SK-N-SH (cell line): ENCODE measurements around the gene ZIC1. TPM values are rescaled to one million over a fixed set of nuclear protein-coding genes. Genes with fewer than 3 reads are reported as not detected.

Experiments
- CTCF ChIA-PET: fragments of 300-600, 350-600 bp; formaldehyde crosslinking; extraction: SDS; loops from one replicate; lab custom pipeline; 2021; lab: Yijun Ruan, JAX
- POLR2A ChIA-PET: fragments of 350-600 bp; sonication (Branson Sonifier 250); formaldehyde crosslinking; extraction: SDS; loops from one replicate; lab custom pipeline; 2020; ENCODE audit warnings: antibody characterized with exemption, inconsistent platforms; lab: Yijun Ruan, JAX
- DNase-seq: peaks from one replicate; pipeline ENCODE4 v3.0.0; 2012
- H2AFZ ChIP-seq: fragments of 200-600 bp; sonication (generic); 2 replicates; pipeline ENCODE4 v1.8.1; 2016; ENCODE audit warnings: antibody characterized with exemption, mild to moderate bottlenecking, low read depth
- H3F3A ChIP-seq: fragments of 200-600 bp; sonication (generic); replicated peaks from 2 replicates; pipeline ENCODE3; 2016; ENCODE audit warnings: antibody characterized with exemption, mild to moderate bottlenecking; ENCODE audit not compliant: insufficient read depth
- H3K27ac ChIP-seq, 2 experiments: fragments of 200-500 bp in 1 of 2; fragments of 200-600 bp in 1 of 2; sonication (Bioruptor generic) in 1 of 2; sonication (generic), shearing (Covaris generic) in 1 of 2; 2 replicates each; pipeline versions ENCODE4 v1.5.1 to v1.6.1; 2014 to 2016; ENCODE audit warnings: low read depth in 2 of 2, inconsistent platforms in 1 of 2, low read length in 1 of 2, mild to moderate bottlenecking in 1 of 2, mixed read lengths in 1 of 2
- H3K27me3 ChIP-seq: fragments of 200-600 bp; sonication (generic), shearing (Covaris generic); 2 replicates; pipeline ENCODE4 v1.6.1; 2016; ENCODE audit warnings: mixed run types; ENCODE audit not compliant: insufficient read depth
- H3K36me3 ChIP-seq, 2 experiments: fragments of 200-500 bp in 1 of 2; fragments of 200-600 bp in 1 of 2; sonication (Bioruptor generic) in 1 of 2; sonication (generic) in 1 of 2; replicated peaks in 1 of 2; 2 replicates each; pipeline versions ENCODE3 to v1.5.1; 2014 to 2016; ENCODE audit warnings: low read length in 1 of 2, mild to moderate bottlenecking in 1 of 2; ENCODE audit not compliant: insufficient read depth in 2 of 2, control insufficient read depth in 1 of 2
- H3K4me1 ChIP-seq, 2 experiments: fragments of 200-500 bp in 1 of 2; fragments of 200-600 bp in 1 of 2; sonication (Bioruptor generic) in 1 of 2; sonication (generic), shearing (Covaris generic) in 1 of 2; 2 replicates each; pipeline versions ENCODE4 v1.5.1 to v1.6.1; 2014 to 2016; ENCODE audit warnings: low read depth in 1 of 2, low read length in 1 of 2, mixed run types in 1 of 2; ENCODE audit not compliant: insufficient read depth in 2 of 2, control insufficient read depth in 1 of 2
- H3K4me2 ChIP-seq: fragments of 200-600 bp; sonication (generic), shearing (Covaris generic); 2 replicates; pipeline ENCODE4 v1.6.1; 2017; ENCODE audit warnings: mixed run types
- H3K4me3 ChIP-seq, 2 experiments: fragments of 200-500 bp in 1 of 2; fragments of 200-600 bp in 1 of 2; sonication (Bioruptor generic) in 1 of 2; sonication (generic), shearing (Covaris generic) in 1 of 2; 2 replicates each; pipeline versions ENCODE4 v1.5.1 to v1.8.1; 2014 to 2016; ENCODE audit warnings: low read depth in 2 of 2, inconsistent platforms in 1 of 2, low read length in 1 of 2, mild to moderate bottlenecking in 1 of 2, mixed read lengths in 1 of 2, moderate library complexity in 1 of 2
- H3K79me2 ChIP-seq: fragments of 200-600 bp; sonication (generic); 2 replicates; pipeline ENCODE4 v1.8.1; 2017; ENCODE audit warnings: mild to moderate bottlenecking; ENCODE audit not compliant: insufficient read depth
- H3K9ac ChIP-seq: fragments of 200-600 bp; sonication (generic); 2 replicates; pipeline ENCODE4 v1.6.1; 2017; ENCODE audit warnings: mixed run types
- H3K9me2 ChIP-seq: fragments of 200-600 bp; sonication (generic); 2 replicates; pipeline ENCODE4 v1.6.1; 2017; ENCODE audit warnings: mixed run types
- H3K9me3 ChIP-seq: fragments of 200-600 bp; sonication (generic); 2 replicates; pipeline ENCODE4 v1.6.1; 2017; ENCODE audit warnings: mixed run types, mild to moderate bottlenecking, moderate library complexity
- H4K20me1 ChIP-seq: fragments of 200-600 bp; sonication (generic); 2 replicates; pipeline ENCODE4 v1.6.1; 2017; ENCODE audit warnings: mild to moderate bottlenecking, mixed run types; ENCODE audit not compliant: insufficient read depth
- EZH2phosphoT487 ChIP-seq: fragments of 200-600 bp; sonication (generic); IDR thresholded peaks from 2 replicates; pipeline ENCODE4 v1.6.1; 2017; ENCODE audit warnings: low read depth, mixed run types, mild to moderate bottlenecking, antibody characterized with exemption, moderate library complexity, borderline replicate concordance
- FOSL2 ChIP-seq: IDR thresholded peaks from 2 replicates; pipeline ENCODE4 v1.4.0; 2012; ENCODE audit warnings: low read depth, mild to moderate bottlenecking, moderate library complexity, borderline replicate concordance
- FOXM1 ChIP-seq: IDR thresholded peaks from 2 replicates; pipeline ENCODE4 v1.4.0; 2012; ENCODE audit warnings: low read depth, mild to moderate bottlenecking
- GABPA ChIP-seq: IDR thresholded peaks from 2 replicates; pipeline ENCODE4 v1.4.0; 2012; ENCODE audit warnings: low read depth, mild to moderate bottlenecking
- GATA2 ChIP-seq: sonication (generic); formaldehyde crosslinking; IDR thresholded peaks from 2 replicates; pipeline ENCODE4 v1.5.0; 2020; ENCODE audit warnings: mild to moderate bottlenecking, missing genetic modification reagents
- JUND ChIP-seq: IDR thresholded peaks from 2 replicates; pipeline ENCODE4 v1.4.0; 2012
- NRF1 ChIP-seq: IDR thresholded peaks from 2 replicates; pipeline ENCODE4 v1.6.1; 2012; ENCODE audit warnings: low read depth, mild to moderate bottlenecking, low read length
- POLR2AphosphoS5 ChIP-seq: IDR thresholded peaks from 2 replicates; pipeline ENCODE4 v1.6.1; 2012; ENCODE audit warnings: low read depth, low read length
- SIN3A ChIP-seq: IDR thresholded peaks from 2 replicates; pipeline ENCODE4 v1.6.1; 2012; ENCODE audit warnings: low read depth, mild to moderate bottlenecking, low read length, moderate library complexity, borderline replicate concordance
- SMC3 ChIP-seq: IDR thresholded peaks from 2 replicates; pipeline ENCODE4 v1.6.1; 2012; ENCODE audit warnings: low read depth, low read length, improper control_type of control experiment
- TAF1 ChIP-seq: IDR thresholded peaks from 2 replicates; pipeline ENCODE4 v1.6.1; 2012; ENCODE audit warnings: low read depth, mild to moderate bottlenecking, low read length, moderate library complexity, borderline replicate concordance
- WGBS: methylation state at CpG from one replicate; pipeline ENCODE4 v1.1.6; 2017; ENCODE audit warnings: low lambda C conversion rate; 5-methylcytosine and 5-hydroxymethylcytosine counted together
- polyA plus RNA-seq, 3 experiments: library from polyadenylated mRNA; depleted of rRNA; stranded (reverse); fragments of >200 nt; gene quantifications; 2 replicates each; pipeline ENCODE4 v1.2.3, GENCODE V29; 2012
- TF ChIP-seq, protein P1 (sequence below): fragments of 150-350 bp; IDR thresholded peaks from 2 replicates; pipeline ENCODE4 v1.6.1; 2017; ENCODE audit warnings: antibody characterized with exemption, low read length, low read depth, borderline replicate concordance
- TF ChIP-seq, protein P2 (sequence below): IDR thresholded peaks from 2 replicates; pipeline ENCODE4; 2012
- TF ChIP-seq, protein P3 (sequence below): IDR thresholded peaks from 2 replicates; pipeline ENCODE4 v1.4.0; 2012; ENCODE audit warnings: low read depth, borderline replicate concordance

ZIC1 gene
- 11.3 and 16.7 TPM in 2 replicates for polyA plus RNA-seq (2012; rRNA removed)
- 8.2 and 11.4 TPM in 2 replicates for polyA plus RNA-seq (2012; cell fraction: cytosol; rRNA removed)
- polyA plus RNA-seq (2012; cell fraction: nucleus; rRNA removed): 30.4 and 42.9 TPM in 2 replicates

DNA sequence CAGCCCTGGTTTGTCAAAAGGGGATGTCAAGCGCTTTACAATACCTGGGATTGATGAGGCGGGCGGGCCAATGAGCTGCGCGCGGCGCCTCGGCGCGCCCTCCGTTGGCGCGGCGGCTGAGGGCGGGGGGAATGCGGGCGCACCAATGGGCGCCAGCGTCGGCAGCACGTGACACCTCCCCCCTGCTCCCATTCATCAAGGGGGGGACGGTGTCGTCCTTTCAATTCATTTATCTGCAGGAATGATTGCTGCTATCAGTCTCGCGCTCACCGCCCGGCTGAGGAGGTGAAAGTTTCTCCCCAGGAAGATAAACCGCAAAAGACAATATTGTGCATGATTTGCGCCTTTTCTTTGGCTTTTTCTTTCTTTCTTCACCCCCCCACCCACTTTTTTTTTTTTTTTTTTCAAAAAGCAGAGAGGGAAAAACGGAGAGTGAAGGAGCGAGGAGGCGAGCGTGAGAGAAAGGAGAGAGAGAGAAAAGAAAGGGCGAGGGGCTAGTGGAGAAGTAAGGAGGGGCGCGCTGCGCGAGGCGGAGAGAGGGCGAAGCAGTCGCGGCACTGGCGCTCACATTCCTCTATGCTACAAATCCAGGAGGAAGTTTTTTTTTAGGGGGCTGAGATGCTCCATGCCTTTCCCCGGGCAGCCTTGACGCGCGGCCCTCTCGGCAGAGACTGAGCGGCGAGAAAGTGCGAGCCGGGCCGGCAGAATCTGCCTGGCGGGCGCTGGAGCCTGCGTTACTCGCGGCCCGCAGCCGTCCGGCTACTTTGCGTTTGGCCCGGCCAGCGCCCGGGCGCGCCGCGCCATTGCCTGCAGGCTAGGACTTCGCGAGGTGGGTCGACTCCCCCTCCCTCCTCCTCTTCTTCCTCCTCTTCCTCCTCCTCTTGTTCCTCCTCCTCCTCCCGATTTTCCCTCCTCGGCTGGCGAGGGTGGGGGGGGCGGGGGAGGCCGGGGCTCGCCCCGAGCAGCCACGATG is at the start of gene ZIC1:
ZIC1 (plus strand) TSS at position 223 of the 973 bp plus-strand sequence; CDS start at position 971, 748 bp downstream.
- no peaks in the 10 kb centered on the region for H3K36me3 ChIP-seq
- CTCF ChIA-PET: no interaction called here
- peak; percentile 93 for DNase-seq
- TF ChIP-seq, protein P1, sequence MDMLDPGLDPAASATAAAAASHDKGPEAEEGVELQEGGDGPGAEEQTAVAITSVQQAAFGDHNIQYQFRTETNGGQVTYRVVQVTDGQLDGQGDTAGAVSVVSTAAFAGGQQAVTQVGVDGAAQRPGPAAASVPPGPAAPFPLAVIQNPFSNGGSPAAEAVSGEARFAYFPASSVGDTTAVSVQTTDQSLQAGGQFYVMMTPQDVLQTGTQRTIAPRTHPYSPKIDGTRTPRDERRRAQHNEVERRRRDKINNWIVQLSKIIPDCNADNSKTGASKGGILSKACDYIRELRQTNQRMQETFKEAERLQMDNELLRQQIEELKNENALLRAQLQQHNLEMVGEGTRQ: peak; percentile 77
- TF ChIP-seq JUND: no peak
- TF ChIP-seq FOXM1: no peak
- TF ChIP-seq, protein P2, sequence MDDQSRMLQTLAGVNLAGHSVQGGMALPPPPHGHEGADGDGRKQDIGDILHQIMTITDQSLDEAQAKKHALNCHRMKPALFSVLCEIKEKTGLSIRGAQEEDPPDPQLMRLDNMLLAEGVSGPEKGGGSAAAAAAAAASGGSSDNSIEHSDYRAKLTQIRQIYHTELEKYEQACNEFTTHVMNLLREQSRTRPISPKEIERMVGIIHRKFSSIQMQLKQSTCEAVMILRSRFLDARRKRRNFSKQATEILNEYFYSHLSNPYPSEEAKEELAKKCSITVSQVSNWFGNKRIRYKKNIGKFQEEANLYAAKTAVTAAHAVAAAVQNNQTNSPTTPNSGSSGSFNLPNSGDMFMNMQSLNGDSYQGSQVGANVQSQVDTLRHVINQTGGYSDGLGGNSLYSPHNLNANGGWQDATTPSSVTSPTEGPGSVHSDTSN: peak; percentile 72; the same call in 1 of the 2 replicates
- TF ChIP-seq, protein P3, sequence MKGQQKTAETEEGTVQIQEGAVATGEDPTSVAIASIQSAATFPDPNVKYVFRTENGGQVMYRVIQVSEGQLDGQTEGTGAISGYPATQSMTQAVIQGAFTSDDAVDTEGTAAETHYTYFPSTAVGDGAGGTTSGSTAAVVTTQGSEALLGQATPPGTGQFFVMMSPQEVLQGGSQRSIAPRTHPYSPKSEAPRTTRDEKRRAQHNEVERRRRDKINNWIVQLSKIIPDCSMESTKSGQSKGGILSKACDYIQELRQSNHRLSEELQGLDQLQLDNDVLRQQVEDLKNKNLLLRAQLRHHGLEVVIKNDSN: peak; percentile 95
- peak; percentile 51 for TF ChIP-seq NRF1
- TF ChIP-seq POLR2AphosphoS5: 0 out of 2 replicates have a peak, but pooled peaks have one; percentile 27
- H3K4me2 ChIP-seq: peak within 1 kb of the TSS; percentile 76
- peak within 1 kb of the TSS; percentile 71; the same call in 1 of the 2 replicates for H2AFZ ChIP-seq
- no peaks in the 10 kb centered on the region; a peak in 1 of 4 replicates for H3K4me1 ChIP-seq
- POLR2A ChIA-PET: interaction anchor here (1.0 kb wide), 1 partner anchor 16 kb away, joined by 4 read pairs; no protein-coding TSS in a partner anchor
- peak within 1 kb of the TSS; percentile 59; the same call in 1 of the 2 replicates for H3K9ac ChIP-seq
- no peaks in the 10 kb centered on the region for H3F3A ChIP-seq
- WGBS: 6% methylated on average over 77 of the region's 80 CpGs
- H3K9me3 ChIP-seq: no peaks in the 10 kb centered on the region
- no peaks in the 10 kb centered on the region for H3K9me2 ChIP-seq
- H3K27ac ChIP-seq: peak within 1 kb of the TSS in 1 of 2 experiments; percentile 31; a peak in 1 of 4 replicates
- no peaks in the 10 kb centered on the region for H4K20me1 ChIP-seq
- peaks cover 78% of the 10 kb centered on the region for H3K27me3 ChIP-seq
- H3K79me2 ChIP-seq: no peaks in the 10 kb centered on the region
- peak within 1 kb of the TSS; percentile 47 to 69 for H3K4me3 ChIP-seq

DNA sequence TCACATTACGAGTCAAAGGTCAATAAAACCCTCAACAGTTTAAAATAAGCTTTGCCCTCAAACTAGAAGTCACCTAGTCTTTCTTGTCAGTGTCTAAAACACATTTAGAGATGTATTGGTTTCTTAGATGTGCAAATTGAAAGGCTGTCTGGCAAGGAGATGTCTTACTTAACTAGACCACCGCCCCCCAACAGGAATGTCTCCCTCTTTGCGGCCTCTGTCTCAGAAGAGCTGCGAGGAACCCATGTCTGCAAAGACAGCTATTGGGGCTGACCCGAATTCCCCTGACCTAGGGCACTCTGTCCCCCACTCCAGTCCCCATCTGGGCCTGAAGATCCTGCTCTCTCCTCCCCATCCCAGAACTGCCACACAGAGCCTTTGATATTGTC is 49.1 kb upstream of the ZIC1 start:
- H2AFZ ChIP-seq: no peak overlapping the region
- DNase-seq: no peak
- no peaks in the 10 kb centered on the region for H3K79me2 ChIP-seq
- POLR2A ChIA-PET: no interaction called here
- H3K4me2 ChIP-seq: no peak overlapping the region
- H3K9me2 ChIP-seq: no peaks in the 10 kb centered on the region
- peaks cover 0 to 2% of the 10 kb centered on the region in 2 experiments; a peak in 1 of 4 replicates for H3K4me1 ChIP-seq
- no peaks in the 10 kb centered on the region for H3K36me3 ChIP-seq
- 38% methylated on average over 4 of the region's 5 CpGs for WGBS
- TF ChIP-seq, protein P2: no peak
- TF ChIP-seq POLR2AphosphoS5 (no peak), SMC3 (no peak), GATA2 (CRISPR knock-in tag) (no peak), TAF1 (no peak), SIN3A (no peak), JUND (no peak), FOSL2 (no peak), EZH2phosphoT487 (no peak), GABPA (no peak)
- TF ChIP-seq, protein P3: no peak
- H3K4me3 ChIP-seq: no peak overlapping the region
- no peak overlapping the region for H3K9ac ChIP-seq
- H3K27ac ChIP-seq: no peak overlapping the region
- H3K27me3 ChIP-seq: peaks cover 61% of the 10 kb centered on the region
- no peaks in the 10 kb centered on the region for H3F3A ChIP-seq
- CTCF ChIA-PET: interaction anchor here (0.9 to 2.4 kb wide), 3 partner anchors 10 to 718 kb away, joined by 3 to 9 read pairs (median 9); no protein-coding TSS in a partner anchor
- no peaks in the 10 kb centered on the region for H3K9me3 ChIP-seq
- H4K20me1 ChIP-seq: no peaks in the 10 kb centered on the region
